ENCODE measurements around the gene MYO1D. TPM values are rescaled to one million over a fixed set of nuclear protein-coding genes. Genes with fewer than 3 reads are reported as not detected.
"Not testable (repeated sequence)": the region's sequence is repeated elsewhere in the genome, so short reads cannot be mapped to it uniquely, and the experiment has no call there.

Gene MYO1D
- total RNA-seq, 4 donors from 2014 or later: 60.4 to 89.0 (median 82.5) TPM

DNA sequence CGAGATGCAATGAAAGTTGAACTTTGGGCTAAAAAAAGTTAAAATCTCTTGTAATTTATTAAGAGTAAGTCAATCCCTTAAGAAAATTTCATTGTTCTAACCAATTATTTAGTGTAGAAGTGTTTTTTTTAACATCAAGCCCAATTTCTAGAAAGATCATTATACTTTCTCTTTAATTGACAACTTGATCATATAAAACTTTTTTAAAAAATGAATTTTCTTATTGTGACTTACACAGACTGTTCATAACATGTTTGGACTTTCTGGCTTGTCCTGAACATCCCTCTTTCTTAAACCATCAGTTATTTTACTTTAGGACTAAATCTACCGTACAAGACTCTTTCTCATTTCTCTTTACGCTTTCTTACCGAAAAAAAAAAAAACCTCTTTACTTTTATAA is 24.8 kb upstream of the MYO1D start:
- 96 to 99% methylated on average over 4 of the region's 4 CpGs for WGBS, 2 donors
- H3K4me3 ChIP-seq (ENCODE audit: low read depth, poor library complexity, severe bottlenecking): no peak overlapping the region
- intact Hi-C loops (cut with DNase I; ENCODE audit: low total_unique reads): loop anchor here (10.0 kb wide), 1 partner anchor 107 kb away; no protein-coding TSS in a partner anchor
- DNase-seq (ENCODE audit: low spot score in 2 of 2): no peak
- TF ChIP-seq, protein P1, sequence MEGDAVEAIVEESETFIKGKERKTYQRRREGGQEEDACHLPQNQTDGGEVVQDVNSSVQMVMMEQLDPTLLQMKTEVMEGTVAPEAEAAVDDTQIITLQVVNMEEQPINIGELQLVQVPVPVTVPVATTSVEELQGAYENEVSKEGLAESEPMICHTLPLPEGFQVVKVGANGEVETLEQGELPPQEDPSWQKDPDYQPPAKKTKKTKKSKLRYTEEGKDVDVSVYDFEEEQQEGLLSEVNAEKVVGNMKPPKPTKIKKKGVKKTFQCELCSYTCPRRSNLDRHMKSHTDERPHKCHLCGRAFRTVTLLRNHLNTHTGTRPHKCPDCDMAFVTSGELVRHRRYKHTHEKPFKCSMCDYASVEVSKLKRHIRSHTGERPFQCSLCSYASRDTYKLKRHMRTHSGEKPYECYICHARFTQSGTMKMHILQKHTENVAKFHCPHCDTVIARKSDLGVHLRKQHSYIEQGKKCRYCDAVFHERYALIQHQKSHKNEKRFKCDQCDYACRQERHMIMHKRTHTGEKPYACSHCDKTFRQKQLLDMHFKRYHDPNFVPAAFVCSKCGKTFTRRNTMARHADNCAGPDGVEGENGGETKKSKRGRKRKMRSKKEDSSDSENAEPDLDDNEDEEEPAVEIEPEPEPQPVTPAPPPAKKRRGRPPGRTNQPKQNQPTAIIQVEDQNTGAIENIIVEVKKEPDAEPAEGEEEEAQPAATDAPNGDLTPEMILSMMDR (IDR thresholded peaks at IDR 0.05): no peak
- TF ChIP-seq POLR2A (IDR thresholded peaks at IDR 0.05): no peak

DNA sequence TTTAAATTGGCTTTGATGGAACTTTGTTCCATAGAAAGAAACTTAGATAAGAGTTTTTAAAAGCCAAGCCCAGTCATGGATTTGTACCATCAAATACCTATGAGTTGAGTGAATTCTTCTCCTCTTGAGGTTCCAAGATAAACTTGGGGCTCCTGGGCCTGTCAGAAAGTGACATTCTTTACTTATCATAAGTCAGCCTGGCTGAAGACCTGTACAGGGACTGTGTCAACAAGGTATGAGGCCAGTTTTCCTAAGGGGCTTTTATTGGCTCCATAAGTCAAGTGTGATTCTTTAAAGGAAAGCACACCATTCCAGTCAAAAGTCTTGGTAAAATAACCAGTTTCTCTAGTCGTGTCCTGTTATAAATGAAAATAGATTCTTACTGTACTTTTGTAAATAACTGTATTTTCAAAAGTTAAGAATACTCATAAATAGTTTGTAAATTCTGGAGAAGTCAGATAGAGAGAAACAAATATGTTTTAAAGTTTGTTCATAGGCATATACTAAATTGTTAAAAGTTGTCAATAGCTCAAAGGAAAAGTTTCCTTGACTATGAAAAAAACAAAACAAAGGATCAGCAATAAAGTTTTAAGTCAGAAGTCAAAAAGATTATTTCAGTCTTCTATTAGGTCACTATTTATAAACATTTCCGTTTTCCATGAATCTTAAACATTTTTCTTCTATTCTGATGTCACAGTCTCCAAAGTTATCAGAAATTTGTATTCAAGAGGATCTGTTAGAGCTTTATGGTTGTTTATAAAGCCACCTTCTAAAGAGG is 22.5 kb upstream of the MYO1D start:
- intact Hi-C loops (cut with DNase I; ENCODE audit: low total_unique reads): loop anchor here (10.0 kb wide), 1 partner anchor 105 kb away; no protein-coding TSS in a partner anchor
- 65 to 81% methylated on average over 2 of the region's 2 CpGs for WGBS, 2 donors
- DNase-seq (ENCODE audit: low spot score in 2 of 2): no peak
- TF ChIP-seq POLR2A (IDR thresholded peaks at IDR 0.05): no peak
- TF ChIP-seq, protein P1 (IDR thresholded peaks at IDR 0.05): no peak
- no peak overlapping the region for H3K4me3 ChIP-seq (ENCODE audit: low read depth, poor library complexity, severe bottlenecking)

DNA sequence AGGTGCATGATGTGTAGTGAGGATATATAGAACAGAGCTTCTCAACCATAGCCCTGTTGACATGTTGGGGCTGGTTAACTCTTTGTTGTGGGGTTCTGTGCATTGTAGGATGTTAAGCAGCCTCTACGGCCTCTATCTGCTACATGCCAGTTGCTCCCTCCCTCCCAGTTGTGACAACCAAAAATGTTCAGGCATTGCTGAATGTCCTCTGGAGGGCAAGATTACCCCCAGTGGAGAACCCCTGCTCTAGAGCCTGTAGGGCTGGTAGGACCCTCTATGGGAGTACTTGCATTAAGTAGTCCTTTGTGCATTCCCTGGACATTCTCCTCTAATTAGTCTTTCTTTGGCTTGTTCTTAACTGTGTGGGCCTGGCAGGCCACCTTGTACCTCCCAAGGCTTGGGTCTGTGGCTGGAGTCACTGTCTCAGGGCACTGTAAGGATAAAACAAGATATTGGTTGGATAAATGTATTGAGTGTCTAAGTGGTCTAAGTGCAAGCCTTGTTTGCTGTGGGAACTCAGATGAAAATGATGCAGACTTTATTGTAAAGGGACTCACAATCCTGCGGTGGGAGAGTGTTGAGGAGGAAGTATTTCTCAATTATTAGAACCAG is 19.8 kb upstream of the MYO1D start:
- TF ChIP-seq, protein P1 (IDR thresholded peaks at IDR 0.05): no peak
- TF ChIP-seq POLR2A (IDR thresholded peaks at IDR 0.05): no peak
- no peak for DNase-seq (ENCODE audit: low spot score in 2 of 2)
- H3K4me3 ChIP-seq (ENCODE audit: low read depth, poor library complexity, severe bottlenecking): no peak overlapping the region
- 56 to 61% methylated on average over 2 of the region's 2 CpGs for WGBS, 2 donors
- intact Hi-C loops (cut with DNase I; ENCODE audit: low total_unique reads): no loop called here

DNA sequence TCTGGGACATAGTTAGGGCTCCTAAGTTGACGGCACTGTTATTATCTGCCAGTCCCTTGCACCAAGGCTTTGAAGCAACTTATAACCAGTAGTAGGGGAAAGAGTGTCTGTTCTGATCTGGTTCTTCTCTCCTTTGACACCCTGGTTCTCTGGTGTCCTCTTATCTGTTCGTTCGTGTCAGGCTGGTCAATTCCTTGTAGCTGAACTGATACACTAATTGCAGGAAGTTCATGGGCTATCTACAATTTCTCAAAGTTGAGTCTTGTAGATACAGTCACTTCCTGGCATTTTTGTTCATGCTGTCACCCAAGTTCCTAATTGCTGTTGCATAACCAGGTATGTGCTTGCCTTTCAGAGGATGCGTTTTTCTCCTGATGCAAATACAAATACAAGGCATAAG is 17.3 kb upstream of the MYO1D start:
- DNase-seq (ENCODE audit: low spot score in 2 of 2): no peak
- no peak overlapping the region for H3K4me3 ChIP-seq (ENCODE audit: low read depth, poor library complexity, severe bottlenecking)
- TF ChIP-seq POLR2A (IDR thresholded peaks at IDR 0.05): no peak
- TF ChIP-seq, protein P1 (IDR thresholded peaks at IDR 0.05): no peak
- intact Hi-C loops (cut with DNase I; ENCODE audit: low total_unique reads): no loop called here
- 63 to 64% methylated on average over 4 of the region's 4 CpGs for WGBS, 2 donors

DNA sequence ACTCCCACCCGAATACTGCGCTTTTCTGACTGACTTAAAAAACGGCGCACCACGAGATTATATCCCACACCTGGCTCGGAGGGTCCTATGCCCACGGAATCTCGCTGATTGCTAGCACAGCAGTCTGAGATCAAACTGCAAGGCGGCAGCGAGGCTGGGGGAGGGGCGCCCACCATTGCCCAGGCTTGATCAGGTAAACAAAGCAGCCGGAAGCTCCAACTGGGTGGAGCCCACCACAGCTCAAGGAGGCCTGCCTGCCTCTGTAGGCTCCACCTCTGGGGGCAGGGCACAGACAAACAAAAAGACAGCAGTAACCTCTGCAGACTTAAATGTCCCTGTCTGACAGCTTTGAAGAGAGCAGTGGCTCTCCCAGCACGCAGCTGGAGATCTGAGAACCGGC is 10.5 kb upstream of the MYO1D start:
- WGBS, 2 donors: 29 to 39% methylated on average over 3 to 4 of the region's 14 CpGs
- DNase-seq (ENCODE audit: low spot score in 2 of 2); intact Hi-C loops (cut with DNase I; ENCODE audit: low total_unique reads); H3K4me3 ChIP-seq (ENCODE audit: low read depth, poor library complexity, severe bottlenecking): not testable (repeated sequence)

DNA sequence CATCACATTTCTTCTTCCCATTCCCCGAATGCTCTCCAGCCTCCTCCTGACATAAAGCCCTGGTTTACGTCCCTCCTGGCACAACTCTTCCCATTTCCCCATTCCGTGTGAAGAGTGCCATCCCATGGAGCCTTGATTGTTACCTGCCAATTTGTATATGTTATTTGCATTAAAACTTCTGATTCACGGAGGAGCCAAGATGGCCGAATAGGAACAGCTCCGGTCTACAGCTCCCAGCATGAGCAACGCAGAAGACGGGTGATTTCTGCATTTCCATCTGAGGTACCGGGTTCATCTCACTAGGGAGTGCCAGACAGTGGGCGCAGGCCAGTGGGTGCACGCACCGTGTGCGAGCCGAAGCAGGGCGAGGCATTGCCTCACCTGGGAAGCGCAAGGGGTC is 10.0 kb upstream of the MYO1D start:
- DNase-seq (ENCODE audit: low spot score in 2 of 2); H3K4me3 ChIP-seq (ENCODE audit: low read depth, poor library complexity, severe bottlenecking); intact Hi-C loops (cut with DNase I; ENCODE audit: low total_unique reads): not testable (repeated sequence)
- 86 to 93% methylated on average over 8 of the region's 16 CpGs for WGBS, 2 donors
